ENCODE measurements around the gene SNRPD1.

DNA sequence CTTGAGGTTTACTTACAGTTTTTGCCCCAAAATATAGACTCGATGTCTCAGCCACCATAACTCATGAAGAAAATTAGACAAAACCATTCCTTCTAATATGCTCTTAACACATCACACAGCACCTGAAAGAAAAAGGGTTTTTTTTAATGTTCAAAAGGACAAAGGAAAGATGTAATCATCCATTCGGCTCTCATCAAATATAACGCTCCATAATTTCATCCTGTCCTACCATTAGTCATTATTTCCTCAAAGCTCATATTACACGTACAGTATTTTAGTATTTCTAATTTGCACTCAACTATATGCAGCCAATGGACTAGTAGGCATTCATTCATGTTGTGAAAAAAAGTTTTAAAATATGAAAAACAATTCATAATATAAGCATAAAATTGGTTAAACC is 36.5 kb upstream of the SNRPD1 start:
- TF ChIP-seq, protein P1, sequence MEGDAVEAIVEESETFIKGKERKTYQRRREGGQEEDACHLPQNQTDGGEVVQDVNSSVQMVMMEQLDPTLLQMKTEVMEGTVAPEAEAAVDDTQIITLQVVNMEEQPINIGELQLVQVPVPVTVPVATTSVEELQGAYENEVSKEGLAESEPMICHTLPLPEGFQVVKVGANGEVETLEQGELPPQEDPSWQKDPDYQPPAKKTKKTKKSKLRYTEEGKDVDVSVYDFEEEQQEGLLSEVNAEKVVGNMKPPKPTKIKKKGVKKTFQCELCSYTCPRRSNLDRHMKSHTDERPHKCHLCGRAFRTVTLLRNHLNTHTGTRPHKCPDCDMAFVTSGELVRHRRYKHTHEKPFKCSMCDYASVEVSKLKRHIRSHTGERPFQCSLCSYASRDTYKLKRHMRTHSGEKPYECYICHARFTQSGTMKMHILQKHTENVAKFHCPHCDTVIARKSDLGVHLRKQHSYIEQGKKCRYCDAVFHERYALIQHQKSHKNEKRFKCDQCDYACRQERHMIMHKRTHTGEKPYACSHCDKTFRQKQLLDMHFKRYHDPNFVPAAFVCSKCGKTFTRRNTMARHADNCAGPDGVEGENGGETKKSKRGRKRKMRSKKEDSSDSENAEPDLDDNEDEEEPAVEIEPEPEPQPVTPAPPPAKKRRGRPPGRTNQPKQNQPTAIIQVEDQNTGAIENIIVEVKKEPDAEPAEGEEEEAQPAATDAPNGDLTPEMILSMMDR (IDR thresholded peaks at IDR 0.05), result no peak
- no peak for TF ChIP-seq POLR2A (IDR thresholded peaks at IDR 0.05)

All from upper lobe of left lung (tissue), 4 donors.